ENCODE results near the gene AHNAK2. TPM values are rescaled to one million over a fixed set of nuclear protein-coding genes. Genes with fewer than 3 reads are reported as not detected.

Gene AHNAK2
- total and polyA plus RNA-seq, 2 experiments from 2014 or later, result 1.8 to 4.6 TPM

GRCh38 chr14:104938960-104939359 lies 39.2 kb downstream of the AHNAK2 start:
- TF ChIP-seq EZH2 (IDR thresholded peaks at IDR 0.05; ENCODE audit: borderline replicate concordance), result no peak
- no peak for TF ChIP-seq CTCF (IDR thresholded peaks at IDR 0.05; ENCODE audit: poor library complexity)
- no peak for TF ChIP-seq EZH2phosphoT487 (IDR thresholded peaks at IDR 0.05; ENCODE audit: low read depth, severe bottlenecking, unreplicated experiment)
- H3K27ac ChIP-seq, result no peak overlapping the region
- no peak overlapping the region for H2AFZ ChIP-seq
- no peaks in the 10 kb centered on the region for H3K36me3 ChIP-seq (replicated peaks; ENCODE audit: insufficient read depth, low read depth)
- H3K4me1 ChIP-seq (ENCODE audit: insufficient read depth), result no peaks in the 10 kb centered on the region
- H3K9me3 ChIP-seq (ENCODE audit: low read depth), result no peaks in the 10 kb centered on the region
- 77% methylated on average over 1 of the region's 1 CpG for WGBS (ENCODE audit: low lambda C conversion rate, missing lambda C conversion rate)
- no peaks in the 10 kb centered on the region for H3K9me2 ChIP-seq (replicated peaks; ENCODE audit: insufficient read depth)
- no peaks in the 10 kb centered on the region for H3K79me2 ChIP-seq
- no peak for DNase-seq (ENCODE audit: low spot score)
- no peak overlapping the region for H3K4me3 ChIP-seq
- no peak overlapping the region for H3K4me2 ChIP-seq
- peaks cover 47% of the 10 kb centered on the region for H3K27me3 ChIP-seq
- no peaks in the 10 kb centered on the region for H4K20me1 ChIP-seq (ENCODE audit: insufficient read depth, poor library complexity, severe bottlenecking)

- Histone ChIP-seq H2AFZ (no peak overlapping the region), H3K4me3 (no peak overlapping the region), H4K20me1 (ENCODE audit: insufficient read depth, poor library complexity, severe bottlenecking) (no peaks in the 10 kb centered on the region), H3K9me2 (replicated peaks; ENCODE audit: insufficient read depth) (no peaks in the 10 kb centered on the region), H3K4me1 (ENCODE audit: insufficient read depth) (no peaks in the 10 kb centered on the region), H3K79me2 (no peaks in the 10 kb centered on the region), H3K9me3 (ENCODE audit: low read depth) (no peaks in the 10 kb centered on the region), H3K36me3 (replicated peaks; ENCODE audit: insufficient read depth, low read depth) (no peaks in the 10 kb centered on the region), H3K4me2 (no peak overlapping the region), H3K27me3 (peaks cover 47% of the 10 kb centered on the region), H3K27ac (no peak overlapping the region)
- 86% methylated on average over 2 of the region's 2 CpGs for WGBS (ENCODE audit: low lambda C conversion rate, missing lambda C conversion rate)
- DNase-seq (ENCODE audit: low spot score), result no peak
- no peak for TF ChIP-seq CTCF (IDR thresholded peaks at IDR 0.05; ENCODE audit: poor library complexity)
- TF ChIP-seq EZH2phosphoT487 (IDR thresholded peaks at IDR 0.05; ENCODE audit: low read depth, severe bottlenecking, unreplicated experiment), result no peak
- no peak for TF ChIP-seq EZH2 (IDR thresholded peaks at IDR 0.05; ENCODE audit: borderline replicate concordance)
Measured at GRCh38 chr14:104938436-104938835, 39.7 kb downstream of the AHNAK2 start.

GRCh38 chr14:104937694-104938365 lies 40.3 kb downstream of the AHNAK2 start:
- no peaks in the 10 kb centered on the region for H3K36me3 ChIP-seq (replicated peaks; ENCODE audit: insufficient read depth, low read depth)
- no peak for DNase-seq (ENCODE audit: low spot score)
- H3K9me3 ChIP-seq (ENCODE audit: low read depth), result no peaks in the 10 kb centered on the region
- H3K27ac ChIP-seq, result no peak overlapping the region
- H4K20me1 ChIP-seq (ENCODE audit: insufficient read depth, poor library complexity, severe bottlenecking), result no peaks in the 10 kb centered on the region
- no peak overlapping the region for H2AFZ ChIP-seq
- H3K4me2 ChIP-seq, result no peak overlapping the region
- H3K27me3 ChIP-seq, result peaks cover 50% of the 10 kb centered on the region
- 83% methylated on average over 11 of the region's 11 CpGs for WGBS (ENCODE audit: low lambda C conversion rate, missing lambda C conversion rate)
- no peak overlapping the region for H3K4me3 ChIP-seq
- TF ChIP-seq EZH2phosphoT487 (IDR thresholded peaks at IDR 0.05; ENCODE audit: low read depth, severe bottlenecking, unreplicated experiment) (no peak), CTCF (IDR thresholded peaks at IDR 0.05; ENCODE audit: poor library complexity) (no peak), EZH2 (IDR thresholded peaks at IDR 0.05; ENCODE audit: borderline replicate concordance) (no peak)
- no peaks in the 10 kb centered on the region for H3K9me2 ChIP-seq (replicated peaks; ENCODE audit: insufficient read depth)
- H3K4me1 ChIP-seq (ENCODE audit: insufficient read depth), result peaks cover 3% of the 10 kb centered on the region
- no peaks in the 10 kb centered on the region for H3K79me2 ChIP-seq

All from hepatocyte (in vitro differentiated cells).